Activated naive CD8-positive, alpha-beta T cell (primary cell): ENCODE results near the gene SEC24A.
"Not testable (repeated sequence)": the region's sequence is repeated elsewhere in the genome, so short reads cannot be mapped to it uniquely, and the experiment has no call there.

Source experiments
- H3K27ac Mint-ChIP-seq: one replicate; pipeline ENCODE4 v1.8.0; 2021; ENCODE audit warnings: mixed read lengths
- H3K27me3 Mint-ChIP-seq: one replicate; pipeline ENCODE4 v1.8.0; 2021; ENCODE audit warnings: mixed read lengths
- H3K36me3 Mint-ChIP-seq: one replicate; pipeline ENCODE4 v1.8.0; 2021; ENCODE audit warnings: mixed read lengths
- H3K4me1 Mint-ChIP-seq: one replicate; pipeline ENCODE4 v1.8.0; 2021; ENCODE audit warnings: low read depth, mixed read lengths
- H3K4me3 Mint-ChIP-seq: one replicate; pipeline ENCODE4 v1.8.0; 2021; ENCODE audit warnings: mild to moderate bottlenecking, mixed read lengths
- H3K9me3 Mint-ChIP-seq: one replicate; pipeline ENCODE4 v1.8.0; 2021; ENCODE audit warnings: low read depth, mixed read lengths

The SEC24A gene

DNA sequence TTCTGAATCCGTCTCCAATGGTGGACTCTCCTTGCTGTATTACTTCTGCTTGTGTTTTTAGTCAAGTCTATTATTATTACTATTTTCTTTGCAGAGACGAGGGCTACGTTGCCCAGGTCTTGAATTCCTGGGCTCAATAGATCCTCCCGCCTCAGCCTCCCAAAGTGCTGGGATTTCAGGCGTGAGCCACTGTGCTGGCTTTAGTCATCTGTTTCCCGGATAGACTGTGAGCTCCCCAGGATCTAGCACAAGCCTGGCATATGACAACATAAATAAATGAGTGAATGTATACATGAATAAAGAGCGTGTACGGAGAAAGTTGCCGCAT, 109.6 kb downstream of the SEC24A start:
- no peaks in the 10 kb centered on the region for H3K36me3 Mint-ChIP-seq
- H3K27ac Mint-ChIP-seq: peak overlapping the region; percentile 98
- H3K4me3 Mint-ChIP-seq: peak overlapping the region; percentile 99
- H3K9me3 Mint-ChIP-seq: no peaks in the 10 kb centered on the region
- peaks cover 33% of the 10 kb centered on the region for H3K4me1 Mint-ChIP-seq
- no peaks in the 10 kb centered on the region for H3K27me3 Mint-ChIP-seq

DNA sequence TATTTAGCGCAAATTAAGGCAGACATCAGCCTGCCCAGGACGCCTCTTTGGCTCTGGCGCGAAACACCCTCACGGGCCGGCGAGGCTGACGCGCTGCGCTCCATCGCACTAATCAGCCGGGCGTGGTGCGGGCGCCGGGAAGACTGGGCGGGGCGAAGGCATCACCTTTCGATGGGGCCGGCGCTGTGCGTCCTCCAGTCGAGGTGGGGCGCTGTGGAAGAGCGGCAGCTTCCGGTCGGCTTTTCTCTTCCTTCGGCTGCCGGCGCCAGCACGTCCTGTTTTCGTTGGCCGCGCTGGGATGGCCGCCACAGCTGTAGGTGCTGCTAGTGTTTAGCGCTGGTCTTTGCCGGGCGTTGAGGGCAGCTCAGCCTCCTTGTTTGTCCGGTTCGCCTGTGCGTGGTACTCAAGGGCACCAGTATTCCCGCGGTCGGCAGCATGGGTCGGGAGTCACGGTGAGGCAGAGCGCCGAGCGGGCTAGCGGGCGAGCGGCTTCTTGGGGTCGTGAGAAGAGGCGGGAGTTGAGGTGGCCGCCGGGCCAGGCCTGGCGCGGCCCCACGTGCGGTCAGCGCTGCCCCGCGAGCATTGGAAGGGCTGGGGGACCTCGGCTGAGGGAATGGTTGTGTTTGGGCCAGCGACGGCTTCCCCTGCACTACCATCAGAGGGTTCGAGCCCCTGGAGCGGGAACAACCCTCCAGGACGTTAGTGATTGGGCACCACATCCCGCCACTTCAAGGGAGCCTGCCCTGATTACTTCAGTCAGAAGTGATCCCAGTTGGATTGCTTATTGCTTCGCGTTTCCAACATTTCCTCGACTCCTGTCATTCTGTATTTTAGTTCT, 110.1 kb downstream of the SEC24A start, which contains the start of gene DDX46:
Gene DDX46, plus strand, starts transcription at position 276 of the 838 bp plus-strand sequence. Its CDS starts 160 bp downstream, at position 436.
- Mint-ChIP-seq H3K27ac (peak within 1 kb of the TSS; percentile 98), H3K36me3 (no peaks in the 10 kb centered on the region), H3K4me1 (peaks cover 35% of the 10 kb centered on the region), H3K27me3 (no peaks in the 10 kb centered on the region), H3K9me3 (no peaks in the 10 kb centered on the region), H3K4me3 (peak within 1 kb of the TSS; percentile 99)

DNA sequence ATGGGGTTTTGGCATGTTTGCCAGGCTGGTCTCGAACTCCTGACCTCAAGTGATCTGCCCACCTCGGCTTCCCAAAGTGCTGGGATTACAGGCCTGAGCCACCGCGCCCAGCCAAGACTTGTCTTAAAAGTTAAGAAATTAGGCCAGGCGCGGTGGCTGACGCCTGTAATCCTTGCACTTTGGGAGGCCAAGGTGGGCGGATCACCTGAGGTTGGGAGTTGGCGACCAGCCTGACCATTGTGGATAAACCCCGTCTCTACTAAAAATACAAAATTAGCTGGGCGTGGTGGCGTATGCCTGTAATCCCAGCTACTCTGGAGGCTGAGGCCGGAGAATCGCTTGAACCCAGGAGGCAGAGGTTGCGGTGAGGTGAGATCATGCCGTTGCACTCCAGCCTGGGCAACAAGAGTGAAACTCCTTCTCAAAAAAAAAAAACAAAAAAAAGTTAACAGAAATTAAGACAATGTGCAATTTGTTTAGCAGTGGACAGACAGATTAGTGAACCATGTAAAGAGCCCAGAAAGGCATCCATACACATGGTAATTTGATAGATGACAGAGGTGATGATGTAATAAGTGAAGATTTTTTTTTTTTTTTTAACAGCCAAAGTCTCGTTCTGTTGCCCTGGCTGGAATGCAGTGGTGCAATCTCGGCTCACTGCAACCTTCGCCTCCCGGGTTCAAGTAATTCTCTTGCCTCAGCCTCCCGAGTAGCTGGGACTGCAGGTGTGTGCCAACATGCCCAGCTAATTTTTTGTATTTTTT, 119.1 kb downstream of the SEC24A start:
- not testable (repeated sequence) for H3K27me3 Mint-ChIP-seq, H3K9me3 Mint-ChIP-seq, H3K27ac Mint-ChIP-seq, H3K4me3 Mint-ChIP-seq, H3K36me3 Mint-ChIP-seq, H3K4me1 Mint-ChIP-seq

- peaks cover 1% of the 10 kb centered on the region for H3K4me1 Mint-ChIP-seq
- no peaks in the 10 kb centered on the region for H3K9me3 Mint-ChIP-seq
- H3K27me3 Mint-ChIP-seq: no peaks in the 10 kb centered on the region
- H3K4me3 Mint-ChIP-seq: no peak overlapping the region
- H3K36me3 Mint-ChIP-seq: no peaks in the 10 kb centered on the region
- no peak overlapping the region for H3K27ac Mint-ChIP-seq
Observed at GRCh38 chr5:134769206-134769605, 120.6 kb downstream of the SEC24A start.

- Mint-ChIP-seq H3K36me3 (no peaks in the 10 kb centered on the region), H3K9me3 (no peaks in the 10 kb centered on the region), H3K4me3 (no peak overlapping the region), H3K4me1 (no peaks in the 10 kb centered on the region), H3K27ac (no peak overlapping the region), H3K27me3 (no peaks in the 10 kb centered on the region)
Observed at GRCh38 chr5:134772461-134773125, 124.0 kb downstream of the SEC24A start.

DNA sequence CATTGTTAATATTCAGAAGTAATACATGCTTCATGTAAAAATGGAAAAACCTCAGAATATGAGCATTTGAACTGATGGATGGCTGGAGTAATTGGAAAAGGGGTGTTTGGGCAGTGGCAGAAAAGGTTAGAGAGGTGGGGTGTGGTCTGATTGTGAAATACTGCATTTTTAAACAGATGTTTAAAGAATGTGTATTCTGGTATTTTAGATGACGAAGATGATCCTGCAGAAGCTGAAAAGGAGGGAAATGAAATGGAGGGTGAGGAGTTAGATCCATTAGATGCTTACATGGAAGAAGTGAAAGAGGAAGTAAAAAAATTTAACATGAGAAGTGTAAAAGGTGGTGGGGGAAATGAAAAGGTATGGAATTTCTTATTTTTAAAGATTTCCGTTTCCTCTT, 128.8 kb downstream of the SEC24A start:
- Mint-ChIP-seq H3K36me3 (peaks cover 5% of the 10 kb centered on the region), H3K27me3 (no peaks in the 10 kb centered on the region), H3K4me1 (no peaks in the 10 kb centered on the region), H3K27ac (no peak overlapping the region), H3K4me3 (no peak overlapping the region), H3K9me3 (no peaks in the 10 kb centered on the region)
